MM.1S (cell line): ENCODE results near the gene CR2.

Experiments
- DNase-seq: peaks from one replicate; pipeline ENCODE4 v3.0.0-alpha.2; 2015
- H2AFZ ChIP-seq: fragments of 300-600 bp; sonication (generic); 2 replicates; pipeline ENCODE4 v1.6.0; 2016; ENCODE audit warnings: antibody characterized with exemption, low read length
- H3F3A ChIP-seq: fragments of 300-600 bp; sonication (generic); 2 replicates; pipeline ENCODE4 v1.6.1; 2016; ENCODE audit warnings: mild to moderate bottlenecking, antibody characterized with exemption, low read length, moderate library complexity, mixed read lengths; ENCODE audit not compliant: insufficient read depth
- H3K27ac ChIP-seq: fragments of 300-600 bp; sonication (generic); 2 replicates; pipeline ENCODE4 v1.5.1; 2016; ENCODE audit warnings: mild to moderate bottlenecking, low read length
- H3K27me3 ChIP-seq: fragments of 300-600 bp; sonication (generic); replicated peaks from 2 replicates; pipeline ENCODE4 v1.6.0; 2016; ENCODE audit warnings: low read length; ENCODE audit not compliant: insufficient read depth
- H3K36me3 ChIP-seq: fragments of 300-600 bp; sonication (generic); replicated peaks from 2 replicates; pipeline ENCODE4 v1.6.1; 2016; ENCODE audit warnings: mild to moderate bottlenecking, low read length, mixed read lengths; ENCODE audit not compliant: insufficient read depth
- H3K4me1 ChIP-seq: fragments of 300-600 bp; sonication (generic); 2 replicates; pipeline ENCODE4 v1.6.1; 2016; ENCODE audit warnings: low read length, mixed read lengths
- H3K4me2 ChIP-seq: fragments of 300-600 bp; sonication (generic); 2 replicates; pipeline ENCODE4 v1.6.0; 2016; ENCODE audit warnings: low read depth, low read length
- H3K4me3 ChIP-seq: fragments of 300-600 bp; sonication (generic); 2 replicates; pipeline ENCODE4 v1.5.1; 2016; ENCODE audit warnings: low read length, mixed read lengths
- H3K79me2 ChIP-seq: fragments of 300-600 bp; sonication (generic); 2 replicates; pipeline ENCODE4 v1.6.1; 2016; ENCODE audit warnings: mixed run types, low read length, mixed read lengths
- H3K9ac ChIP-seq: fragments of 300-600 bp; sonication (generic); 2 replicates; pipeline ENCODE4 v1.6.1; 2016; ENCODE audit warnings: low read length, mixed read lengths
- H3K9me2 ChIP-seq: fragments of 300-600 bp; sonication (generic); replicated peaks from 2 replicates; pipeline ENCODE4 v1.6.1; 2016; ENCODE audit warnings: mild to moderate bottlenecking, low read length, mixed read lengths; ENCODE audit not compliant: insufficient read depth
- H3K9me3 ChIP-seq: fragments of 300-600 bp; sonication (generic); replicated peaks from 2 replicates; pipeline ENCODE4 v1.6.1; 2016; ENCODE audit warnings: mild to moderate bottlenecking, low read length, mixed read lengths; ENCODE audit not compliant: insufficient read depth
- H4K20me1 ChIP-seq: fragments of 300-600 bp; sonication (generic); 2 replicates; pipeline ENCODE4 v1.6.1; 2016; ENCODE audit warnings: mild to moderate bottlenecking, low read length, moderate library complexity, mixed read lengths; ENCODE audit not compliant: insufficient read depth
- EZH2 ChIP-seq: fragments of 300-600 bp; sonication (generic); optimal IDR thresholded peaks from 2 replicates; pipeline ENCODE3; 2017; ENCODE audit warnings: low read depth, mild to moderate bottlenecking, antibody characterized with exemption, low read length, mixed read lengths
- EZH2phosphoT487 ChIP-seq: fragments of 300-600 bp; sonication (generic); IDR thresholded peaks from 2 replicates; pipeline ENCODE4 v1.6.1; 2018; ENCODE audit warnings: antibody characterized with exemption, low read length
- TF ChIP-seq, protein P1 (sequence below): fragments of 300-600 bp; sonication (generic); IDR thresholded peaks from 2 replicates; pipeline ENCODE4 v1.5.1; 2016; ENCODE audit warnings: antibody characterized with exemption, low read length, mixed read lengths

Gene CR2

DNA sequence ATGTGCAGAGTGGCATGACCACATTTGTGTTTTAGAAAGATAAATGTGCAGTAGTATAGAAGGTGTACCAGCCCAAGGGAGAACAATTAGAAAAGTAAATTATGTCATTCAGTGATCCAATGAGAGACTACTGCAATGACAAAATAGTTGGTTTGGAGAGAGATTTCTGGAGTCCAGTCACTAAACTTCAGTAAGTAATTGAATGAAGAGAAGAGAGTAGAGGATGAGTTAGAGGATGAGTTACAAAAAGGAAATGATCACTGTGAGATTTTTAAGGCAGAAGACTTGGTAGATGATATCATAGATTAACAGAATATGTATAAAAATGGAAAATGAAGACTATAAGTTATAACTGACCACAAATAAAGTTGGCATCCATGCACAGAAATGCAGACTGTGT, 8.4 kb downstream of the CR2 start:
- Histone ChIP-seq H2AFZ (no peak overlapping the region), H3K9ac (no peak overlapping the region), H3K27me3 (no peaks in the 10 kb centered on the region), H3K79me2 (no peaks in the 10 kb centered on the region), H3K9me3 (no peaks in the 10 kb centered on the region), H3K4me1 (peaks cover 7% of the 10 kb centered on the region), H3K4me2 (no peak overlapping the region), H3K4me3 (no peak overlapping the region), H3K9me2 (no peaks in the 10 kb centered on the region), H3F3A (no peaks in the 10 kb centered on the region), H3K27ac (no peak overlapping the region), H3K36me3 (no peaks in the 10 kb centered on the region), H4K20me1 (no peaks in the 10 kb centered on the region)
- no peak for DNase-seq
- TF ChIP-seq EZH2, result no peak
- TF ChIP-seq, protein P1, sequence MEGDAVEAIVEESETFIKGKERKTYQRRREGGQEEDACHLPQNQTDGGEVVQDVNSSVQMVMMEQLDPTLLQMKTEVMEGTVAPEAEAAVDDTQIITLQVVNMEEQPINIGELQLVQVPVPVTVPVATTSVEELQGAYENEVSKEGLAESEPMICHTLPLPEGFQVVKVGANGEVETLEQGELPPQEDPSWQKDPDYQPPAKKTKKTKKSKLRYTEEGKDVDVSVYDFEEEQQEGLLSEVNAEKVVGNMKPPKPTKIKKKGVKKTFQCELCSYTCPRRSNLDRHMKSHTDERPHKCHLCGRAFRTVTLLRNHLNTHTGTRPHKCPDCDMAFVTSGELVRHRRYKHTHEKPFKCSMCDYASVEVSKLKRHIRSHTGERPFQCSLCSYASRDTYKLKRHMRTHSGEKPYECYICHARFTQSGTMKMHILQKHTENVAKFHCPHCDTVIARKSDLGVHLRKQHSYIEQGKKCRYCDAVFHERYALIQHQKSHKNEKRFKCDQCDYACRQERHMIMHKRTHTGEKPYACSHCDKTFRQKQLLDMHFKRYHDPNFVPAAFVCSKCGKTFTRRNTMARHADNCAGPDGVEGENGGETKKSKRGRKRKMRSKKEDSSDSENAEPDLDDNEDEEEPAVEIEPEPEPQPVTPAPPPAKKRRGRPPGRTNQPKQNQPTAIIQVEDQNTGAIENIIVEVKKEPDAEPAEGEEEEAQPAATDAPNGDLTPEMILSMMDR, result no peak
- TF ChIP-seq EZH2phosphoT487, result no peak

DNA sequence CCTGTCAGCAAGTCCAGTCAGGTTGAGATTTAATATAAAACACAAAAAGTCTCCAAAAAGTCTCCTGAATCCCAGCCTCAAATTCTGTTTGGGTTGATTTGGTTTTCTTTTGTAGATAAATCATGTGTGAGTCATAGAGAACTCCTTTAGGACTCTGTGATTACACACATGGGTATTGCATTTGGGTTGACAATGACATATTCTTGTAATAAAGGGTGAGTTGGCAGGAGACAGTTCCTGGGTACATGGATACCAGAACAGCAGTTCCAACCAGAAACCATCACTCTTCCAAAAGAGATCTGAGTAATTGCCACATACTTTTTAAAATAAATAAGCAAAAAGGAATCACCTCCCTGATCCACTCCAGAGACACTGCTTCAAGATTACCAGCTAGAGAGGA, 8.9 kb downstream of the CR2 start:
- Histone ChIP-seq H3K4me2 (no peak overlapping the region), H3K27me3 (no peaks in the 10 kb centered on the region), H3K9me2 (no peaks in the 10 kb centered on the region), H3K79me2 (no peaks in the 10 kb centered on the region), H3K4me1 (peaks cover 7% of the 10 kb centered on the region), H3F3A (no peaks in the 10 kb centered on the region), H3K27ac (no peak overlapping the region), H4K20me1 (no peaks in the 10 kb centered on the region), H3K9me3 (no peaks in the 10 kb centered on the region), H3K36me3 (no peaks in the 10 kb centered on the region), H2AFZ (no peak overlapping the region), H3K4me3 (no peak overlapping the region), H3K9ac (no peak overlapping the region)
- DNase-seq, result no peak
- TF ChIP-seq EZH2 (no peak), EZH2phosphoT487 (no peak)
- TF ChIP-seq, protein P1, result no peak

DNA sequence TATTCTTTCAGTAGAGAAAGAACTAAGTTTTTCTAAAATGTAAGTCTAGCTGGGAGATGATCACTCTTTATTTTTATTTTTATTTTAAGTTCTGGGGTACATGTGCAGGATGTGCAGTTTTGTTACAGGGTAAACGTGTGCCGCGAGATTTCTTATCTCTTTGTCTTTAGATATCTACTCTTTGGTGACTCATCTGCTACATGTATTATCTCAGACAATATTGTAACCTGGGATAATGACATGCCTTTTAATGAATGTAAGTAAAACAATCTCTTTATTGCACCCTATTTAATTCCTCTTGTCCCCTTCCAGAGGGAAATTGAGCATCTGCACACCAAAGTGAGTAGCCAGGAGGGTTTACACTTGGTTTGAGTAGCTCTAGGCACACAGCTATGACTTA, 9.4 kb downstream of the CR2 start:
- H4K20me1 ChIP-seq, result no peaks in the 10 kb centered on the region
- no peak for DNase-seq
- H3K36me3 ChIP-seq, result no peaks in the 10 kb centered on the region
- no peaks in the 10 kb centered on the region for H3K79me2 ChIP-seq
- TF ChIP-seq EZH2phosphoT487, result no peak
- no peak for TF ChIP-seq EZH2
- TF ChIP-seq, protein P1, result no peak
- H3K9me2 ChIP-seq, result no peaks in the 10 kb centered on the region
- H3K27me3 ChIP-seq, result no peaks in the 10 kb centered on the region
- H3K4me2 ChIP-seq, result no peak overlapping the region
- H3K9ac ChIP-seq, result no peak overlapping the region
- no peaks in the 10 kb centered on the region for H3F3A ChIP-seq
- H3K4me1 ChIP-seq, result peaks cover 3% of the 10 kb centered on the region
- no peak overlapping the region for H3K27ac ChIP-seq
- H3K4me3 ChIP-seq, result no peak overlapping the region
- H2AFZ ChIP-seq, result no peak overlapping the region
- H3K9me3 ChIP-seq, result no peaks in the 10 kb centered on the region
